GM08714 (cell line): ENCODE measurements around the gene CPEB1.

Experiments used
- H3K4me3 ChIP-seq: fragments of 200-500 bp; sonication (Bioruptor generic); 2 replicates; pipeline ENCODE4 v1.5.1; 2014; ENCODE audit warnings: mild to moderate bottlenecking, low read length, inconsistent platforms
- ZNF274 ChIP-seq: IDR thresholded peaks from 2 replicates; pipeline ENCODE4 v1.6.1; 2012; ENCODE audit warnings: mild to moderate bottlenecking, low read depth, low read length

Gene CPEB1

DNA sequence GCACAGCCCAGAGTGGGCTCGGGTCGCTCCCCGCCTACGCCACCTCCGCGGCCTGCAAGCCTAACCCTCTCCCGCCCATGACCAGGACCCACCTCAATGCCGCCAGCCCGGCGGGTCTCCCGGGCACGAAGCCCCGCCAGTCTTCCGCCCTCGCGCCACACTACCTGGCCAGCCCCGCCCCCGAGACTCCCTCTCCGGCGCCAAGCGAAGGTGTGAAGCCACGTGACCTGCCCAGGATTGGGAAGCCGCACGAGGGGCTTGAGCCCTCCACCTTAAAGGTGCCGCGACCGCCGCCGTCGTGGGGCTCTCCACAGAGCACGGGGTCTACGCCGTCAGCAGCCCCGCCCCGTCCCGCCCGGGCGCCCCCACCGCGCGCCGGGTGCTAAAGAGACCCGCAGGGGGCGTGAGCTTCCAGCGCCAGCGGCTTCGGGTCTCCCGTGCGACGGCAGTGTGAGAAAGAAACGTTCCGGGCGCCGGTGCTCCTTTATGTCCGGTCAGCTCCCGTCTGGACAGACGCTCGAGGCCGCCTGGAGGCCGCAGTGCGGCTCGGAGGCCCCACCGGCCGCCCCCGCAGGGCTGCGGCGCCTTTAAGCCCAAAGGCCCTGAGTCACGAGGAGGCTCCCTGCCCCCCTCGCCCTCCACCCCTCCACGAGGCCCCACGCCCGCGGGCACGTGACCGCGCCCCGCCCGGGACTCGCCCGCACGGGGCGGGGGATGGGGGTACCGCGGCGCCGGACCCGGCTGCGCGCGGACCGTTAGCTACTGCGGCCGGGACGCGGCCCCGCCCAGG is at the start of gene CPEB1:
Gene CPEB1, minus strand, starts transcription at position 319 of the 790 bp plus-strand sequence. CDS start 18,904 bp downstream, outside the sequence.
- no peak for TF ChIP-seq ZNF274
- peak within 1 kb of the TSS; percentile 54 for H3K4me3 ChIP-seq

DNA sequence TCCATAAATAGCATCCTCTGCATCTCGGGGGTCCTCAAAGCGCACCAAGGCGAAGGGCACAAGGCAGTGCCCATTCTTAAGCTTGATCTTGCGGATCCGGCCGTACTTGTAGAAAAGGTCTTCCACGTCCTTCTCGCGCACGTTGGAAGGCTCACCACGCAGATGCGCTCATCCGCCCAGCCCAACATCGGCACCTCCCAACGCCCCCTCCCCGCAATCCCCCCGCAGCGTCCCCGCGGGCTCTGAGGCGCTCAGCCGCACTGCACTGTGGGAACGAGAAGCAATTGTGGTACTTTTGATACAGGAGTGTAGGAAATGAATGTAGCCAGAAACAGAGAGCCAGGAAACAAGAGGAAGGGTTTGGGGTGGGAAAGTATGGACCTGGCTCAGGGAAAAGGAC is 45.0 kb upstream of the CPEB1 start:
- no peak overlapping the region for H3K4me3 ChIP-seq
- no peak for TF ChIP-seq ZNF274

DNA sequence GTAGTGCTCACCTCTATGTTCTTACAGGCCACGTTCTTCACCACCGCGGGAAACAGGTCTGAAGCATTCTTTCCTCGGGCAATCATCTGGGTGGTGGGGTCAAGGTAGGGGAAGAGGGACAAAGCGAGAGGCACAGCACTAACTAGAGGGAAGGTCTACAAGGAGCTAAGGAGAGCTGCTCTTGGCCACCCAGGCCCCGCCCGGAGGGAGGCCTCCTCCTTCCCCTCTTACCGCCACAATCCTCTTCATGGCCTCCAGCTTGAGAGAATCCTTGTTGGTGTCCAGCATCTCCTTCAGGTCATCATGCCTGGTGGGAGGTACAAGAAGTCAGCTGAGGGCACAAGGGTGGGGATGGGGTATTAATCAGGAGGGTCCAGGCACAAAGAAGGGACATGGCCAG is 42.0 kb upstream of the CPEB1 start:
- no peak for TF ChIP-seq ZNF274
- H3K4me3 ChIP-seq: no peak overlapping the region

DNA sequence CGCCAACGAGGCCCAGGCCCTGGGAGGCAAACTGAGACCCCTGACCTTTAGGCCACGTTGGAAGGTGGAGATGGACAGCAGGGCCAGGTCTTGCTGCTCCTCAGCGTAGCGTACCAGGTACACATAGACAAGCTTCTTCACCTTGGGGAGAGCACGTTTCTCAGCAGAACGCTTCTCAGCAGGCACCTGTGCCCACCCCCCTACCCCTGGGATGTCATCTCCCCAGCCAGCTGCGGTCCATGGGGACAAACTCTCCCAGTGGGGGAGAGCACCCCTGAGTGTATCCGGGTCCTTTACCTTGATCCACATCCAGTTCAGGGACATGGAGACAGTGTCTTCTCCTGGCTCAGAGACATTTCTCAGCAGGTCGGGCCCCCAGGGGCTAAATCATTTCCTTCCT is 41.5 kb upstream of the CPEB1 start:
- H3K4me3 ChIP-seq: no peak overlapping the region
- no peak for TF ChIP-seq ZNF274

DNA sequence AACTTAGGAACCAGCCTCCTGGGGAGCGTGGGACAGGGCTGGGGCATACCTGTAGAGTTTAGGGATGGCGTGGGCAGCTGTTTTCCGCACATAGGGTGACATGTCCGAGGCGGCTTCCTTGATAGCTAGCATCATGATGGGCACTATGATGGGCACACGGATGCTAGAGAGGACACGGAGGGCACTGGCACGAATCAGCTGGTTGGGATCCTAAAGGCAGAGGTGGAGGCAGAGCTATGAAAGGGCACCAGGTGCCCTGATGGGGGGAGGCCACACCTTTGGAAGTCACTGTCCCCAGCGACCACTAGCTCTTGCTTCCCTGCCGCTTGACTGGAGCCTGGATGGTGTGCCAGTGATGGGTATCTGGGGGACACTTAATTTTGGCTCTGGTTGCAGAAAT is 34.2 kb upstream of the CPEB1 start:
- TF ChIP-seq ZNF274: no peak
- H3K4me3 ChIP-seq: no peak overlapping the region

DNA sequence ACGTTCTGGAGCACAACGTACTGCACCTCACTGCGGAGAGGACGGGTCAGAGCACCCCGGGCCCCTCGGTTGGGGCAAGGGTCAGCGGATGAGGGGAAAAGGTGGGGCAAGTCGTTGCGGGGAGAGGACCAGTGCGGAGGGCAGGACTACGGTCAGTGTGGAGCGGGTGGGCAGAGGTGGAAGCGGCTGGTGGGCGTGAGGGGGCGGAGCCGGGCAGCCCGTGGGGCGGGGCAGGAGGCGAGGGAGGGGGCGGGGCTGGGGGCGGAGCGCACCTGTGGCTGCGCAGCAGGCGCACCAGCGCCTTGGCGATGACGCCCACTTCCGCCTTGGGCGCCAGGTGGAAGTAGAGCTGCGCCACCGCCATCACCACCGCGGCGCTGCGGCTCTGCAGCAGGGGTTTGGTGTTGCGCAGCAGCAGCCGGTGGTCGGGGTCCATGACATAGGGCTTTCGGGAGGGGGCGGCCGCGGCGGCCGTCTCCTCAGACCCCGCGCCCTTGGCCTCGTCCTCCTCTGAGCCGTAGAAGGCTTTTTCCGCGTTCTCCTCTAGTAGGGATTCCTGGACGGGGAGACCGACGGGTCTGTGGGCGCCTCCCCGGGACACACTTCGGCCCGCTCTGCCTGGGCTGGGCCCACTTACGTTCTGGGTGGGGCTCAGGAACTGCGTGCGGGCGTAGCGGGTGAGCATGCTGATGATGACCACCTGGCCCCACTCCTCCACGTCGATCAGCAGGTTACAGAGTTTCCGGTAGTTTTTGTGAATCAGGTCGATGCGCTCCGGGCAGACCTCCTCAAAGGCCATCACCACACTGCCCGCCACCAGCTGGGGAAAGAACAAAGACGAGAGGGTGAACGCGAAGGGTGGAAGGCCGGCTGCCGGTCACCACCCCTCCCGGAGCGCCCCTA is 33.3 kb upstream of the CPEB1 start:
- peak overlapping the region; percentile 38; the same call in 1 of the 2 replicates for H3K4me3 ChIP-seq
- TF ChIP-seq ZNF274: no peak

DNA sequence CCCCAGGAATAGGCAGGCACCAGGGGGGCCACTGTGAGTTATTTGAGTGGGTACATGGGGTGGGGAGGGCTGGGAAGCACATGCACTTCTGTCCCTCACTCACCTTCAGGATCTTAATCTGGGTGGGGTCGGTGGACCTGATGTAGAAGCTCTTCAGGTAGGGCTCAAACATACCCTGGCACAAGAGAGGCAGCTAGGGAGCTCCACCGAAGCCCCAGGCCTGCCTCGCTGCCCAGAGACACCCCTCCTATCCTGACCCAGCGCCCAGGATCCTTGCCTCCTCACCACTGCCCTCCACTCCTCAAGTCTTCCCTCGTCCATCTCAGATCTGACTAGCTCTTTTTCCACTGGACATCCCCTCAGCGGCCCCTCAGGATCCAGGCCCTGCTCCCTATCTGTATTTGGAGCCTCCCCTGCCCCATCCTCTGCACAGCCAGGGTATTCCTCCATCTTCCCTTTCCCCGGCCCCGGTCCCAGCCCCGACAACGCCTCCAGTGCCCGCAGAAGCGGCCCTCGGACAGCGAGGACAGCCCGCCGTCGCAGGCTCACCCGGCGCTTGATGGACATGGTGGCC is 32.5 kb upstream of the CPEB1 start:
- TF ChIP-seq ZNF274: no peak
- H3K4me3 ChIP-seq: no peak overlapping the region

DNA sequence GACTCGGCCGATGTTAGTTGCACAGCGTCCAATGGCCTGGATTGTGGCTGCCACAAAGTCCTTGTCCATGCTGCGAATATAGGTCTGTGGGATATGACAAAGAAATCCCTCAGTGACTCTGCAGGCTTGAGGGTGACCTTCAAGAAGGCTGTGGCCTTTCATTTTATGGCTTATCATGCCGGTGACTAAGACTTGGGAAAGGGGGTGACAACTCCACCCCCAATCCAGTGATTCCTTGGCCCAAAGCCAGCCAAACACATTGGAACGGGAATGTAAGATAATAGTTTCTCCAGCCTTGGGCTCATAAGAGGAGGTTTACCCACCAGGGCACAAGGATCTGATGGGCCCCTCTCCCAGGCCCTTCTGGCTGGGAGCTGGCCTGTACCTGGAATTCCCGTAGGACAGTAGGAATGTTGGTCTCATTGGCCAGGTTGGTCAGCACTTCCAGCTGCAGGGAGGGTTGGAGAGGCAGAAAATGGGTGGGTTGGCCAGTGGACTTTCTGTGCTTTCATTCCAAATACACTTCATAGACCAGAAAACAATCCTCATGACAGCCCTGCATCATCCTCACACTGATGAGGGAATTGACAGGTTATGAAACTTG is 30.7 kb upstream of the CPEB1 start:
- H3K4me3 ChIP-seq: no peak overlapping the region
- TF ChIP-seq ZNF274: no peak

DNA sequence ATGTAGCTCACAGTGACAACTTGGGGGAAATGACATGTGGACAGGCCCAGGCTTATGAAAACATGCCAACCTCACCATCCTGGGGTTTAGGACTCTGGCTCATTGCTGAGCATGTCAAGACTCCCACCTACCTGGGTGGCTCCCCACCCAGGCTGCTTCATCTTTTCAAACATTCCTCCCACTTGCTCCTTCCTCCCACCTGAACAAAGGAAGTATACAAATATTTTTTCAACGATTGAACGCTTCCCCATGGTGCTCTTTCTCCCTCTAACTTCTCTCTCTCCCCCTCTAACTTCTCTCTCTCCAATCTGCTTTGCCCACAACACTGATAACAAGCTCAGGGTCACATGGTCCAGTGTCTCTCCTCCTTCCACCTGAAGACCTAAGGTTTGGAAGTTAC is 27.7 kb upstream of the CPEB1 start:
- no peak overlapping the region for H3K4me3 ChIP-seq
- TF ChIP-seq ZNF274: no peak

DNA sequence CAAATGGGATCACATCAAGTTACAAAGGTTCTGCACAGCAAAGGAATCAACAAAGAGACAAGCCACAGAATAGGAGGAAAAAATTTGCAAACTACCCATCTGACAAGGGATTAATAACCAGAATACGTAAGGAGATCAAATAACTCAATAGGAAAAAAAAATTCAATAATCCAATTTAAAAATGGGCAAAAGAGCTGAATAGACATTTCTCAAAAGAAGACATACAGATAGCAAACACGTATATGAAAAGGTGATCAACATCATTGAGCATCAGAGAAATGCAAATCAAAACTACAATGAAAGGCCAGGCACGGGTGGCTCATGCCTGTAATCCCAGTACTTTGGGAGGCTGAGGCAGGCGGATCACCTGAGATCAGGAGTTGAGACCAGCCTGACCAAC is 23.5 kb upstream of the CPEB1 start:
- TF ChIP-seq ZNF274: no peak
- H3K4me3 ChIP-seq: no peak overlapping the region

DNA sequence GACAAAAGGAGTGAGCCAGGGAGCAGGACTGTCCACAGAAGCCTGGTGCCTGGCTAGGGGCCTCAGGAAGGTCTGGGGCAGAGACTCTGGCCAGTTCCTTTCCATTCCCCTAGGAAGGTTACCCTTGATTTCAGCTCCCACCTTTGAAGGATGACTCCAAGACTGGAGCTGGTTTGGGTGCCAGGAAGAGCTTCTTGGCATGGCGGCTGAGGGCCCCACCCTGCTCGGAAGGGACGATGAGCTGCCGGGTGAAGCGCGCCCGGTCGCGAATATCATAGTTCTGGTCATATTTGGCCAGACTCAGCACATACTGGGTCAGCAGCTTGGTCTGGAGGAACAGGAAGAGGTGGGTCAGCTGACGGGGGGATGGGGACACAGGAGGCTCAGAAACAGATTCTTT is 19.4 kb upstream of the CPEB1 start:
- H3K4me3 ChIP-seq: no peak overlapping the region
- no peak for TF ChIP-seq ZNF274

DNA sequence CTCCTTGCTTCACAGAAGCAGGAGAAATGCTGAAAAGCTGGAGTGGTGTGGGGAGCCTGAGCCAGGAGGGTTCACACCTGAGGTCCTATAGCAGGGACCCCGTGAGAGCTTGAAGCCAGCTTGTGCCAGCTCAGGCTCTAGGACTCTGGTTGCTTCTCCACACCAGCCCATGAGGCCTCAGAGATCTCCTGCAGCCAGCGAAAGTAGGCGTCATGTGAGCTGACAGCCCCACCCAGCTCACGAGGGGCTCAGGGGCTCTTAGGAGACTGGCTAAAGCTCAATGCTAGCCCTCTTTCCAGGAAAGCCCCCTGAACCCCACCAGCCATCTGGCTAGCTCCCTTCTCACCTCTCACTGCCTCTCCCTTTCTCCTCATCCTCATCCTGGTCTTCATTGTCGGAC is 16.9 kb upstream of the CPEB1 start:
- H3K4me3 ChIP-seq: no peak overlapping the region
- no peak for TF ChIP-seq ZNF274

DNA sequence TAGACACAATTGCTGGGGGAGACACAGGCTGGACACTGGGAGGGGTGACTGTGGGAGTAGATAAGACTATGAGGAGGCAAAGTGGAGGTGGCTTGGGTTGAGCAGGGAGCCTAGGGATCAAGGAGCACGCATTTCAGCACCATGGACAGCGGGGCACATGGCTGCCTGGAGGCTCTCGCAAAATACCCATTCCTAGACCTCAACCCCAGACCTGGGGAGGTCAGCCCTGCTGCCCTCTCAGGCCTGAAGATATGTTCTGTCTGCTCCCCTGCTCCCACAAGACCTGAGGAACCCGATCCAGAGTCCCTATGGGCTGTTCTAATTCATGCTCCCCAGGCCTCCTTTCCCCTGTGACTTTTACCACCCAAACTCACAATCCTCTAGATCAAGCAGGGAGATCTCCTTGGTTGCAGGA is 16.0 kb upstream of the CPEB1 start:
- no peak overlapping the region for H3K4me3 ChIP-seq

DNA sequence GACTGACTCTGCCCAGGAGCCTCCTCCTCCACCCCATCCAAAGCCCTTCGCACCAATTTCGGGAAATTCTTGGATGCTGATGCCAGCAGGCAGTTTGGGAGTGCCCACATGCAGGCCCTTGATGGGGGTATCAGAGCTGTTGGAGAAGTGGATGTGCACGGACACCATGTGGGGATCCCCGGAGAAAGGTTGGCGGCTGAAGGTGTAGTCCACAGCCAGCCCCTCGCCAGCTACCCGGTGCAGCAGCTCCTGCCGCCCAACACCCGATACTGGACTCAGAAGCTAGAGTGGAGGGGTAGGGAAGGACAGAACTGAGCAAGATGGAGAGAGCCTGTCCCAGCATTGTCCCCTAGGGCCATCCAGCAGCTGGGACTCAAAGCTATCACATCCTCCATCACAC is 15.5 kb upstream of the CPEB1 start:
- no peak for TF ChIP-seq ZNF274
- no peak overlapping the region for H3K4me3 ChIP-seq

More for the DNA sequence above, 16.0 kb upstream of the CPEB1 start:
- no peak for TF ChIP-seq ZNF274
